Stomach (tissue), 9 donors: ENCODE measurements around the gene GLIPR1. TPM values are rescaled to one million over a fixed set of nuclear protein-coding genes. Genes with fewer than 3 reads are reported as not detected.
A peak's percentile ranks its signal among the peaks of the same experiment; 100 is the strongest.

ENCODE experiments used
- DNase-seq, 2 donors: peaks; one replicate each; pipeline versions ENCODE4 v3.0.0 to v3.0.0-alpha.2; 2013 to 2019
- H3K27ac ChIP-seq, 5 donors: fragments of 200-600 bp in 4 of 5; sonication (generic) in 4 of 5; one replicate each; pipeline ENCODE4 v1.5.1; 2013 to 2019; ENCODE audit warnings: mild to moderate bottlenecking in 1 of 5, moderate library complexity in 1 of 5
- H3K27me3 ChIP-seq, 3 donors: fragments of 200-600 bp; sonication (generic); one replicate each; pipeline ENCODE4 v1.5.1; 2017 to 2019; ENCODE audit warnings: mixed run types in 1 of 3
- H3K36me3 ChIP-seq, 4 donors: fragments of 200-600 bp; sonication (generic); 1 replicate in 3 of 4; 2 replicates in 1 of 4; pipeline ENCODE4 v1.5.1; 2016 to 2019
- H3K4me1 ChIP-seq, 4 donors: fragments of 200-600 bp; sonication (generic); one replicate each; pipeline ENCODE4 v1.5.1; 2016 to 2019
- H3K4me3 ChIP-seq, 4 donors: fragments of 200-600 bp; sonication (generic) in 3 of 4; one replicate each; pipeline ENCODE4 v1.5.1; 2016 to 2019; ENCODE audit warnings: mild to moderate bottlenecking in 1 of 4
- H3K9me3 ChIP-seq, 4 donors: fragments of 200-600 bp; sonication (generic); one replicate each; pipeline ENCODE4 v1.5.1; 2016 to 2019
- EP300 ChIP-seq: sonication (generic); formaldehyde crosslinking; IDR thresholded peaks from one replicate; pipeline ENCODE4 v1.6.1; 2017; ENCODE audit warnings: antibody characterized with exemption
- POLR2A ChIP-seq, 4 donors: fragments of 450-650 bp; IDR thresholded peaks; one replicate each; pipeline ENCODE4 v1.6.1; 2016; ENCODE audit warnings: antibody characterized with exemption in 4 of 4, control low read depth in 2 of 4, mild to moderate bottlenecking in 1 of 4, moderate library complexity in 1 of 4
- POLR2AphosphoS5 ChIP-seq, 3 donors: sonication (generic); formaldehyde crosslinking; IDR thresholded peaks; one replicate each; pipeline ENCODE4 v1.6.1; 2016; ENCODE audit warnings: antibody characterized with exemption in 3 of 3
- WGBS, 5 donors: extraction: QIAGEN DNeasy Blood & Tissue Kit in 3 of 5; methylation state at CpG; one replicate each; pipeline versions ENCODE4 v1.1.5 to v1.1.7; 2013 to 2018; 5-methylcytosine and 5-hydroxymethylcytosine counted together
- intact Hi-C: fragments of 100-400 bp; cut with DNase I; formaldehyde crosslinking; loops from one replicate; pipeline ENCODE4 v1.15.1; 2023; ENCODE audit warnings: low total_unique reads
- polyA plus RNA-seq, 3 donors: library from polyadenylated mRNA; stranded (reverse); fragments of 200-250 nt; gene quantifications; one replicate each; pipeline ENCODE4 v1.2.3, GENCODE V29; 2013
- total RNA-seq, 5 donors: library from RNA; depleted of rRNA; stranded (reverse); fragments of >200 nt; gene quantifications; one replicate each; pipeline versions ENCODE4 v1.1.0 to v1.2.3, GENCODE V29; 2014 to 2016
- TF ChIP-seq, protein P1 (sequence below), 7 experiments: fragments of 450-650 bp in 4 of 7; fragments of 200-600 bp in 3 of 7; sonication (generic) in 3 of 7; IDR thresholded peaks; one replicate each; pipeline ENCODE4 v1.5.1; 2016 to 2019; ENCODE audit warnings: antibody characterized with exemption in 7 of 7, control low read depth in 2 of 7, mild to moderate bottlenecking in 1 of 7
- donor health status: healthy with polysubstance abuse.
- donor health status: Bipolar disorder and iron deficiency.
- donor health status: healthy.

The GLIPR1 gene
- total and polyA plus RNA-seq, 8 donors, result 0.87 to 9.0 (median 4.5) TPM

- peaks cover 0 to 17% (median 4%) of the 10 kb centered on the region in 4 donors for H3K36me3 ChIP-seq
- no peaks in the 10 kb centered on the region for H3K27me3 ChIP-seq
- TF ChIP-seq POLR2AphosphoS5 (IDR thresholded peaks at IDR 0.05), result no peak
- TF ChIP-seq, protein P1, sequence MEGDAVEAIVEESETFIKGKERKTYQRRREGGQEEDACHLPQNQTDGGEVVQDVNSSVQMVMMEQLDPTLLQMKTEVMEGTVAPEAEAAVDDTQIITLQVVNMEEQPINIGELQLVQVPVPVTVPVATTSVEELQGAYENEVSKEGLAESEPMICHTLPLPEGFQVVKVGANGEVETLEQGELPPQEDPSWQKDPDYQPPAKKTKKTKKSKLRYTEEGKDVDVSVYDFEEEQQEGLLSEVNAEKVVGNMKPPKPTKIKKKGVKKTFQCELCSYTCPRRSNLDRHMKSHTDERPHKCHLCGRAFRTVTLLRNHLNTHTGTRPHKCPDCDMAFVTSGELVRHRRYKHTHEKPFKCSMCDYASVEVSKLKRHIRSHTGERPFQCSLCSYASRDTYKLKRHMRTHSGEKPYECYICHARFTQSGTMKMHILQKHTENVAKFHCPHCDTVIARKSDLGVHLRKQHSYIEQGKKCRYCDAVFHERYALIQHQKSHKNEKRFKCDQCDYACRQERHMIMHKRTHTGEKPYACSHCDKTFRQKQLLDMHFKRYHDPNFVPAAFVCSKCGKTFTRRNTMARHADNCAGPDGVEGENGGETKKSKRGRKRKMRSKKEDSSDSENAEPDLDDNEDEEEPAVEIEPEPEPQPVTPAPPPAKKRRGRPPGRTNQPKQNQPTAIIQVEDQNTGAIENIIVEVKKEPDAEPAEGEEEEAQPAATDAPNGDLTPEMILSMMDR (IDR thresholded peaks at IDR 0.05), result peak in 1 of 7 experiments; percentile 15
- no peaks in the 10 kb centered on the region for H3K9me3 ChIP-seq
- H3K27ac ChIP-seq, result no peak overlapping the region
- no peak for DNase-seq
- H3K4me3 ChIP-seq, result no peak overlapping the region
- H3K4me1 ChIP-seq, result peaks cover 0 to 36% (median 11%) of the 10 kb centered on the region in 4 donors
- intact Hi-C loops, result no loop called here
Observed at GRCh38 chr12:75488553-75488952, 8.0 kb downstream of the GLIPR1 start.

GRCh38 chr12:75489187-75489586, 8.6 kb downstream of the GLIPR1 start:
- Histone ChIP-seq H3K4me1 (peaks cover 0 to 30% (median 8%) of the 10 kb centered on the region in 4 donors), H3K9me3 (no peaks in the 10 kb centered on the region), H3K27ac (no peak overlapping the region), H3K27me3 (no peaks in the 10 kb centered on the region), H3K4me3 (no peak overlapping the region), H3K36me3 (peaks cover 0 to 20% (median 7%) of the 10 kb centered on the region in 4 donors)
- intact Hi-C loops, result no loop called here
- DNase-seq, result no peak
- TF ChIP-seq, protein P1 (IDR thresholded peaks at IDR 0.05), result no peak
- TF ChIP-seq EP300, result no peak
- TF ChIP-seq POLR2AphosphoS5 (IDR thresholded peaks at IDR 0.05), result no peak
- TF ChIP-seq POLR2A (IDR thresholded peaks at IDR 0.05), result no peak
- WGBS, 5 donors, result 75 to 84% (median 77%) methylated on average over 2 of the region's 2 CpGs

DNA sequence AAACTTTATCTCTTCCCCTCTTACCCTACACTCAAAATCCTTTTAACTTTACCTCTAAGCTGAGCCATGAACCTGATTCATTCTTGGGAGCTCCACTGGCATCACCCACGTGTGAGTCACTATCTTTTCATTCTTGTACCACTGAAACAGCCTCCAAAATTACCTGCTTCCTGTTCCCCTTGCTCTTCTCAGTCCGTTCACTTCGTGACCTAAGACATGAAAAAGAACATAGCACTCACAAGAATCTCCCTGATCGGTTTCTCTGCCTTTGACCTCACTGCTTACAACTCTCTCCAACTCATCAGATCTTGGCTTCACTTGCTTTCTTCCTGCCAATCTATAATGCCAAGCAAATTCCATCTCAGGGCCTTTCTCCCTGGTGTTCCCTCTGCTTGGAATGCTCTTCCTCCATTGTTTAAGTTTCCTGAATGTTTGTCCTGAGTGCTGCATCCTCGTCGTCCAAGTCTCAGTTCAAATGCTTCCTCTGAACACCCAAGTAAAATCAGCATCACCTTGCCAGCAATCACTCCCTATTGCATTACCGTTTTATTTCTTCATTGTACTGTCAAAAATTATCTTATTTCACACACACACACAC, 9.2 kb downstream of the GLIPR1 start:
- TF ChIP-seq, protein P1 (IDR thresholded peaks at IDR 0.05), result no peak
- TF ChIP-seq POLR2AphosphoS5 (IDR thresholded peaks at IDR 0.05), result no peak
- TF ChIP-seq POLR2A (IDR thresholded peaks at IDR 0.05), result no peak
- no peak for TF ChIP-seq EP300
- H3K27ac ChIP-seq, result no peak overlapping the region
- no peak for DNase-seq
- H3K36me3 ChIP-seq, result peaks cover 0 to 25% (median 10%) of the 10 kb centered on the region in 4 donors
- H3K4me3 ChIP-seq, result no peak overlapping the region
- H3K9me3 ChIP-seq, result no peaks in the 10 kb centered on the region
- peaks cover 0 to 24% (median 6%) of the 10 kb centered on the region in 4 donors for H3K4me1 ChIP-seq
- intact Hi-C loops, result no loop called here
- no peaks in the 10 kb centered on the region for H3K27me3 ChIP-seq
- WGBS, 5 donors, result 61 to 64% (median 64%) methylated on average over 7 of the region's 7 CpGs

- Histone ChIP-seq H3K36me3 (peaks cover 2 to 40% (median 24%) of the 10 kb centered on the region in 4 donors), H3K4me3 (no peak overlapping the region), H3K27ac (no peak overlapping the region), H3K9me3 (no peaks in the 10 kb centered on the region), H3K27me3 (no peaks in the 10 kb centered on the region), H3K4me1 (peaks cover 0 to 13% (median 4%) of the 10 kb centered on the region in 4 donors)
- no peak for DNase-seq
- TF ChIP-seq, protein P1 (IDR thresholded peaks at IDR 0.05), result no peak
- TF ChIP-seq POLR2A (IDR thresholded peaks at IDR 0.05) (no peak), POLR2AphosphoS5 (IDR thresholded peaks at IDR 0.05) (no peak), EP300 (no peak)
- intact Hi-C loops, result no loop called here
- 64 to 81% (median 76%) methylated on average over 2 of the region's 2 CpGs for WGBS, 5 donors
Observed at GRCh38 chr12:75491169-75491568, 10.6 kb downstream of the GLIPR1 start.
